GM12874 (cell line): ENCODE results near the gene RAB4B.

Experiments
- CTCF ChIP-seq: IDR thresholded peaks from 2 replicates; pipeline ENCODE4 v1.5.1; 2011; ENCODE audit warnings: low read depth, mild to moderate bottlenecking, control low read depth, low read length, moderate library complexity; ENCODE audit not compliant: insufficient read depth

RAB4B gene

GRCh38 chr19:40810160-40810559 is 32.1 kb downstream of the RAB4B start:
- TF ChIP-seq CTCF: no peak

GRCh38 chr19:40811478-40812341 is 33.7 kb downstream of the RAB4B start:
- TF ChIP-seq CTCF: no peak

GRCh38 chr19:40813182-40813581 is 35.1 kb downstream of the RAB4B start:
- no peak for TF ChIP-seq CTCF

GRCh38 chr19:40815223-40815622 is 37.2 kb downstream of the RAB4B start:
- TF ChIP-seq CTCF: no peak

- peak; percentile 52 for TF ChIP-seq CTCF
Observed at GRCh38 chr19:40818480-40819399, 40.7 kb downstream of the RAB4B start.

GRCh38 chr19:40819479-40820234 is 41.6 kb downstream of the RAB4B start:
- TF ChIP-seq CTCF: peak; percentile 47
